ENCODE results near the gene WDFY4.

The WDFY4 gene

GRCh38 chr10:48946332-48946731 is 261.7 kb downstream of the WDFY4 start:
- FAIRE-seq, result no peak
- DNase-seq (ENCODE audit: extremely low spot score, insufficient read length, low read depth), result no peak

GRCh38 chr10:48946891-48947500 is 262.3 kb downstream of the WDFY4 start:
- FAIRE-seq (no peak), DNase-seq (ENCODE audit: extremely low spot score, insufficient read length, low read depth) (no peak)

- DNase-seq (ENCODE audit: extremely low spot score, insufficient read length, low read depth) (no peak), FAIRE-seq (no peak)
Measured at GRCh38 chr10:48947690-48948469, 263.2 kb downstream of the WDFY4 start.

- DNase-seq (ENCODE audit: extremely low spot score, insufficient read length, low read depth), result no peak
- FAIRE-seq, result no peak
Measured at GRCh38 chr10:48948470-48949037, 263.9 kb downstream of the WDFY4 start.

- FAIRE-seq (no peak), DNase-seq (ENCODE audit: extremely low spot score, insufficient read length, low read depth) (no peak)
Measured at GRCh38 chr10:48951707-48952106, 267.0 kb downstream of the WDFY4 start.

- FAIRE-seq (no peak), DNase-seq (ENCODE audit: extremely low spot score, insufficient read length, low read depth) (no peak)
Measured at GRCh38 chr10:48957361-48958151, 272.9 kb downstream of the WDFY4 start.

GRCh38 chr10:48958598-48959190 is 274.0 kb downstream of the WDFY4 start:
- FAIRE-seq (no peak), DNase-seq (ENCODE audit: extremely low spot score, insufficient read length, low read depth) (no peak)

- FAIRE-seq (no peak), DNase-seq (ENCODE audit: extremely low spot score, insufficient read length, low read depth) (no peak)
Measured at GRCh38 chr10:48964038-48964437, 279.4 kb downstream of the WDFY4 start.

GRCh38 chr10:48965460-48965859 is 280.8 kb downstream of the WDFY4 start:
- no peak for DNase-seq (ENCODE audit: extremely low spot score, insufficient read length, low read depth)
- no peak for FAIRE-seq

GRCh38 chr10:48968036-48968435 is 283.4 kb downstream of the WDFY4 start:
- DNase-seq (ENCODE audit: extremely low spot score, insufficient read length, low read depth), result no peak
- FAIRE-seq, result no peak

GRCh38 chr10:48970046-48970445 is 285.4 kb downstream of the WDFY4 start:
- DNase-seq (ENCODE audit: extremely low spot score, insufficient read length, low read depth) (no peak), FAIRE-seq (no peak)

- no peak for DNase-seq (ENCODE audit: extremely low spot score, insufficient read length, low read depth)
- FAIRE-seq, result no peak
Measured at GRCh38 chr10:48970654-48971053, 286.0 kb downstream of the WDFY4 start.

GRCh38 chr10:48973065-48973464 is 288.4 kb downstream of the WDFY4 start:
- FAIRE-seq, result no peak
- DNase-seq (ENCODE audit: extremely low spot score, insufficient read length, low read depth), result no peak

- FAIRE-seq, result no peak
Measured at GRCh38 chr10:48974510-48975156, 290.0 kb downstream of the WDFY4 start.

GRCh38 chr10:48976196-48976595 is 291.5 kb downstream of the WDFY4 start:
- FAIRE-seq (no peak), DNase-seq (ENCODE audit: extremely low spot score, insufficient read length, low read depth) (no peak)

More at GRCh38 chr10:48974510-48975156, 290.0 kb downstream of the WDFY4 start:
- DNase-seq (ENCODE audit: extremely low spot score, insufficient read length, low read depth), result no peak

- FAIRE-seq (no peak), DNase-seq (ENCODE audit: extremely low spot score, insufficient read length, low read depth) (no peak)
Measured at GRCh38 chr10:48978318-48978717, 293.6 kb downstream of the WDFY4 start.

GRCh38 chr10:48981310-48981907 is 296.7 kb downstream of the WDFY4 start:
- DNase-seq (ENCODE audit: extremely low spot score, insufficient read length, low read depth) (peak; percentile 29), FAIRE-seq (peak; percentile 64)

GRCh38 chr10:48982584-48982983 is 297.9 kb downstream of the WDFY4 start:
- no peak for FAIRE-seq
- no peak for DNase-seq (ENCODE audit: extremely low spot score, insufficient read length, low read depth)

GRCh38 chr10:48983648-48984351 is 299.1 kb downstream of the WDFY4 start:
- FAIRE-seq (no peak), DNase-seq (ENCODE audit: extremely low spot score, insufficient read length, low read depth) (no peak)

Measured in GM18507 (cell line).